Endodermal cell (in vitro differentiated cells): ENCODE results near the gene PIR. TPM values are rescaled to one million over a fixed set of nuclear protein-coding genes. Genes with fewer than 3 reads are reported as not detected.

ENCODE experiments used
- DNase-seq: peaks from one replicate; pipeline ENCODE4 v3.0.0-alpha.2; 2017
- H3K27ac ChIP-seq: 2 replicates; pipeline ENCODE4 v1.5.1; 2013; ENCODE audit warnings: mild to moderate bottlenecking, low read depth, low read length, moderate library complexity
- H3K27me3 ChIP-seq: 2 replicates; pipeline ENCODE4 v1.6.1; 2013; ENCODE audit warnings: mild to moderate bottlenecking, low read length, moderate library complexity; ENCODE audit not compliant: insufficient read depth, control insufficient read depth, poor library complexity, severe bottlenecking
- H3K36me3 ChIP-seq: 2 replicates; pipeline ENCODE4 v1.7.0; 2013; ENCODE audit warnings: mild to moderate bottlenecking, low read length, moderate library complexity; ENCODE audit not compliant: control insufficient read depth, insufficient read depth
- H3K4me1 ChIP-seq: one replicate; pipeline ENCODE4 v1.7.0; 2013; ENCODE audit warnings: low read length; ENCODE audit not compliant: control insufficient read depth, insufficient read depth
- H3K4me3 ChIP-seq: 2 replicates; pipeline ENCODE4 v1.5.1; 2013; ENCODE audit warnings: mild to moderate bottlenecking, low read length, moderate library complexity
- H3K9ac ChIP-seq: 2 replicates; pipeline ENCODE4 v1.6.1; 2013; ENCODE audit warnings: mild to moderate bottlenecking, low read length, moderate library complexity; ENCODE audit not compliant: poor library complexity, severe bottlenecking; ENCODE audit errors: extremely low read depth
- H3K9me3 ChIP-seq: 2 replicates; pipeline ENCODE4 v1.6.1; 2013; ENCODE audit warnings: mild to moderate bottlenecking, low read length, moderate library complexity; ENCODE audit not compliant: control insufficient read depth
- H3K27ac Mint-ChIP-seq: 2 replicates; pipeline ENCODE4 v1.8.0; 2020; ENCODE audit warnings: mixed read lengths
- H3K27me3 Mint-ChIP-seq: 2 replicates; pipeline ENCODE4 v1.8.0; 2021; ENCODE audit warnings: mild to moderate bottlenecking, mixed read lengths; ENCODE audit not compliant: insufficient read depth
- H3K36me3 Mint-ChIP-seq: 2 replicates; pipeline ENCODE4 v1.8.0; 2020; ENCODE audit warnings: low read depth, mixed read lengths
- H3K4me1 Mint-ChIP-seq: 2 replicates; pipeline ENCODE4 v1.8.0; 2020; ENCODE audit warnings: mixed read lengths
- H3K4me3 Mint-ChIP-seq: 2 replicates; pipeline ENCODE4 v1.8.0; 2020; ENCODE audit warnings: mild to moderate bottlenecking, moderate library complexity, mixed read lengths
- H3K9me3 Mint-ChIP-seq: 2 replicates; pipeline ENCODE4 v1.8.0; 2020; ENCODE audit warnings: mild to moderate bottlenecking, mixed read lengths
- WGBS, 2 experiments: methylation state at CpG; one replicate each; pipeline versions ENCODE4 v1.1.5 to v1.1.7; 2013; ENCODE audit warnings: missing lambda C conversion rate in 2 of 2, mixed read lengths in 1 of 2; ENCODE audit not compliant: insufficient coverage in 1 of 2, insufficient read length in 1 of 2; 5-methylcytosine and 5-hydroxymethylcytosine counted together
- total RNA-seq, 2 donors: library from RNA; stranded (reverse); fragmentation: NEBNext Ultra II Directional in 1 of 2; extraction: Animal tissue kit (Norgen Biotek cat#: 25700) in 1 of 2; gene quantifications; 2 replicates in 1 of 2; 3 replicates in 1 of 2; pipeline ENCODE4 v1.2.1, GENCODE V29; 2021
- TF ChIP-seq, protein P1 (sequence below): fragments of 200-600 bp; sonication (generic); conservative IDR thresholded peaks from 2 replicates; pipeline ENCODE4 v1.5.0; 2021; ENCODE audit warnings: antibody characterized with exemption, mild to moderate bottlenecking

Gene PIR
- total RNA-seq, 2 donors from 2014 or later = 21.0 to 34.2 TPM

DNA sequence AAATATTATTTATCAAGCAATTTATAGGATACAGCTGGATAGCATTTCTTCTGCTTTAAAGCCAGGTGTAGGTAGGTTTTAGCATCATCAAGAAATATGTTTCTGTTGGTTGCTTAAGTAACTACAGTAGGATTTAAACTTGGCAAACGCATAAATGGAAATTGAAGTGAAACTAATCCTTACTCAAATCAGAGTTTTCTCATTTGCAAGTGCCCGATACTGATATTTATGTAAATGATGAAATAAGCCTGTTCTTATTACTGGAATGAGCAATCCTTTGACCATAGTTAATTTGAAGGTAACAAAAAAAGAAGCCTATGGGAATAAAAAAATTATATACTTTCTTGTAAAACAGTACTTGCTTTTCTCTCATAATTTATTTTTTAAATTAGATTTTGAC is 134.6 kb downstream of the PIR start:
- TF ChIP-seq, protein P1, sequence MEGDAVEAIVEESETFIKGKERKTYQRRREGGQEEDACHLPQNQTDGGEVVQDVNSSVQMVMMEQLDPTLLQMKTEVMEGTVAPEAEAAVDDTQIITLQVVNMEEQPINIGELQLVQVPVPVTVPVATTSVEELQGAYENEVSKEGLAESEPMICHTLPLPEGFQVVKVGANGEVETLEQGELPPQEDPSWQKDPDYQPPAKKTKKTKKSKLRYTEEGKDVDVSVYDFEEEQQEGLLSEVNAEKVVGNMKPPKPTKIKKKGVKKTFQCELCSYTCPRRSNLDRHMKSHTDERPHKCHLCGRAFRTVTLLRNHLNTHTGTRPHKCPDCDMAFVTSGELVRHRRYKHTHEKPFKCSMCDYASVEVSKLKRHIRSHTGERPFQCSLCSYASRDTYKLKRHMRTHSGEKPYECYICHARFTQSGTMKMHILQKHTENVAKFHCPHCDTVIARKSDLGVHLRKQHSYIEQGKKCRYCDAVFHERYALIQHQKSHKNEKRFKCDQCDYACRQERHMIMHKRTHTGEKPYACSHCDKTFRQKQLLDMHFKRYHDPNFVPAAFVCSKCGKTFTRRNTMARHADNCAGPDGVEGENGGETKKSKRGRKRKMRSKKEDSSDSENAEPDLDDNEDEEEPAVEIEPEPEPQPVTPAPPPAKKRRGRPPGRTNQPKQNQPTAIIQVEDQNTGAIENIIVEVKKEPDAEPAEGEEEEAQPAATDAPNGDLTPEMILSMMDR = no peak
- Mint-ChIP-seq H3K36me3 (no peaks in the 10 kb centered on the region), H3K4me3 (no peak overlapping the region), H3K9me3 (no peaks in the 10 kb centered on the region), H3K27me3 (peaks cover 11% of the 10 kb centered on the region), H3K4me1 (no peaks in the 10 kb centered on the region), H3K27ac (no peak overlapping the region)
- H3K4me1 ChIP-seq = no peaks in the 10 kb centered on the region
- DNase-seq = no peak
- no peak overlapping the region for H3K27ac ChIP-seq
- H3K9me3 ChIP-seq = no peaks in the 10 kb centered on the region
- no peaks in the 10 kb centered on the region for H3K36me3 ChIP-seq
- H3K9ac ChIP-seq = no peak overlapping the region
- no peak overlapping the region for H3K4me3 ChIP-seq
- H3K27me3 ChIP-seq = no peaks in the 10 kb centered on the region
- no CpG with 5 or more reads among the region's 2 CpGs for WGBS, 2 experiments

DNA sequence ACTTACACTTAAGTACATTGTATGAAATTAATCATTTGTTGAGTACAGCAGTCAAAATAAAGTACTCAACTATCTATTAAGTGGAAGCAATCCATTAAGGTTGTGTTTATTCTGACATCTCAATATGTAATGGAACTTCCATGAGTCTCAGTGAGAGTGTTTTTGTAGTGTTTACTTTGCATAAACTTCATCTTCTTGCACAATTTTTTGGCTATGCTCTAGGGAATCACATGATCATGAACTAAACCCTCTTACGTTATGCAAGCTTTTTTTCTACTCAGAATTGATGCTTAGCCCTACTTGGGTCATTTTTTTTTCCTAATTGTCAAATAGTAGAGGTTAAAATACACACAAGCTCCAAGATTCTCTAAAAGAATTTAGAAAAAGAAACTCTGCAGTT is 136.7 kb downstream of the PIR start:
- Histone ChIP-seq H3K27ac (no peak overlapping the region), H3K27me3 (no peaks in the 10 kb centered on the region), H3K9me3 (no peaks in the 10 kb centered on the region), H3K36me3 (no peaks in the 10 kb centered on the region), H3K4me3 (no peak overlapping the region), H3K9ac (no peak overlapping the region), H3K4me1 (no peaks in the 10 kb centered on the region)
- Mint-ChIP-seq H3K27ac (no peak overlapping the region), H3K27me3 (peaks cover 11% of the 10 kb centered on the region), H3K36me3 (no peaks in the 10 kb centered on the region), H3K4me3 (no peak overlapping the region), H3K9me3 (no peaks in the 10 kb centered on the region), H3K4me1 (no peaks in the 10 kb centered on the region)
- TF ChIP-seq, protein P1 = no peak
- WGBS, 2 experiments = 100% methylated on average over 1 of the region's 1 CpG; no CpG with 5 or more reads in 1 of the 2 experiments
- DNase-seq = no peak

DNA sequence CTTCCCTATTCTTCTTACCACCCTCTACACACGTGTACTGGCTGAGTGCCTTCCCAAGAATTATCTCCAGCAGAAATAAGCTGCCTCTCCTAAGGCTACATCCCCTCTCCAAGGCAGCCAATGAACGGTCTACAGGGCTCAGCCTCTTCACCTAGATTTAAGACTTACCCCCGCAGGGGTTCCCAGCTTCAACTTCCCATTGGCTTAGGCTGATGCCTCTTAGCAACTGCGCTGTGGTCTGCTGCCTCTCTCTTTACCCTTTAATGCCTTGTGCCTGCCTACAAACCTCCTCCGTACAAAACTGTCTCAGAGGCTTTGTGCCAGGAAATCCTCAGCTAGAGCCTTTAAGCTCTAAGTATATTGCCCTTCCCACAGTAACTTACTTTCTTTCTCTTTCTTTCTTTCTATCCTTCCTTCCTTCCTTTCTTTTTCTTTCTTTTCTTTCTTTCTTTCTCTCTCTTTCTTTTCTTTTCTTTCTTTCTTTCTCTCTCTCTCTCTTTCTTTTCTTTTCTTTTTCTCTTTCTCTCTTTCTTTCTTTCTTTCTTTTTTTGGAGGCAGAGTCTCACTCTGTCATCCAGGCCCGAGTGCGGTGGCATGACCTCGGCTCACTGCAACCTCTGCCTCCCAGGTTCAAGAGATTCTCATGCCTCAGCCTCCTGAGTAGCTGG is 142.7 kb downstream of the PIR start:
- TF ChIP-seq, protein P1 = no peak
- DNase-seq = peak; percentile 82
- WGBS, 2 experiments = 74 to 79% methylated on average over 3 to 8 of the region's 8 CpGs
- H3K9me3 ChIP-seq = no peaks in the 10 kb centered on the region
- no peaks in the 10 kb centered on the region for H3K36me3 ChIP-seq
- no peak overlapping the region for H3K27ac Mint-ChIP-seq
- H3K4me3 Mint-ChIP-seq = no peak overlapping the region
- no peaks in the 10 kb centered on the region for H3K4me1 ChIP-seq
- no peak overlapping the region for H3K4me3 ChIP-seq
- peaks cover 20% of the 10 kb centered on the region for H3K27me3 Mint-ChIP-seq
- no peak overlapping the region for H3K9ac ChIP-seq
- no peaks in the 10 kb centered on the region for H3K27me3 ChIP-seq
- H3K36me3 Mint-ChIP-seq = no peaks in the 10 kb centered on the region
- H3K9me3 Mint-ChIP-seq = no peaks in the 10 kb centered on the region
- H3K27ac ChIP-seq = no peak overlapping the region
- no peaks in the 10 kb centered on the region for H3K4me1 Mint-ChIP-seq
